ENCODE data around the gene CASP6. TPM values are rescaled to one million over a fixed set of nuclear protein-coding genes. Genes with fewer than 3 reads are reported as not detected.
"Not testable (repeated sequence)": the region's sequence is repeated elsewhere in the genome, so short reads cannot be mapped to it uniquely, and the experiment has no call there.

CASP6 gene
- polyA plus RNA-seq, 4 donors = 33.8 to 47.9 (median 40.1) TPM

- DNase-seq (ENCODE audit: low read depth in 4 of 4, low spot score in 2 of 4) = no peak
Observed at GRCh38 chr4:109722357-109722756, 19.1 kb upstream of the CASP6 start.

- DNase-seq (ENCODE audit: low read depth in 4 of 4, low spot score in 2 of 4) = no peak
Observed at GRCh38 chr4:109721033-109721432, 17.8 kb upstream of the CASP6 start.

GRCh38 chr4:109719604-109720003 lies 16.4 kb upstream of the CASP6 start:
- DNase-seq (ENCODE audit: low read depth in 4 of 4, low spot score in 2 of 4) = no peak

- DNase-seq (ENCODE audit: low read depth in 4 of 4, low spot score in 2 of 4) = no peak
Observed at GRCh38 chr4:109718759-109719158, 15.5 kb upstream of the CASP6 start.

- DNase-seq (ENCODE audit: low read depth in 4 of 4, low spot score in 2 of 4) = no peak
Observed at GRCh38 chr4:109713500-109713899, 10.3 kb upstream of the CASP6 start.

GRCh38 chr4:109708990-109709389 lies 5.7 kb upstream of the CASP6 start:
- no peak for DNase-seq (ENCODE audit: low read depth in 4 of 4, low spot score in 2 of 4)

GRCh38 chr4:109708435-109708834 lies 5.2 kb upstream of the CASP6 start:
- no peak for DNase-seq (ENCODE audit: low read depth in 4 of 4, low spot score in 2 of 4)

- DNase-seq (ENCODE audit: low read depth in 4 of 4, low spot score in 2 of 4) = peak in 3 of 4 donors; percentile 15 to 41 (median 37)
Observed at GRCh38 chr4:109703664-109704361, 568 bp upstream of the CASP6 start.

GRCh38 chr4:109701566-109702410 lies 1.5 kb downstream of the CASP6 start:
- DNase-seq (ENCODE audit: low read depth in 4 of 4, low spot score in 2 of 4) = peak; percentile 9 to 43 (median 26)

GRCh38 chr4:109699553-109700225 lies 3.6 kb downstream of the CASP6 start:
- DNase-seq (ENCODE audit: low read depth in 4 of 4, low spot score in 2 of 4) = no peak

GRCh38 chr4:109698656-109699055 lies 4.6 kb downstream of the CASP6 start:
- DNase-seq (ENCODE audit: low read depth in 4 of 4, low spot score in 2 of 4) = no peak

GRCh38 chr4:109691411-109691920 lies 11.8 kb downstream of the CASP6 start:
- no peak for DNase-seq (ENCODE audit: low read depth in 4 of 4, low spot score in 2 of 4)

GRCh38 chr4:109690690-109691410 lies 12.4 kb downstream of the CASP6 start:
- no peak for DNase-seq (ENCODE audit: low read depth in 4 of 4, low spot score in 2 of 4)

GRCh38 chr4:109684727-109685126 lies 18.5 kb downstream of the CASP6 start:
- no peak for DNase-seq (ENCODE audit: low read depth in 4 of 4, low spot score in 2 of 4)

- no peak for DNase-seq (ENCODE audit: low read depth in 4 of 4, low spot score in 2 of 4)
Observed at GRCh38 chr4:109683621-109684253, 19.5 kb downstream of the CASP6 start.

GRCh38 chr4:109682875-109683274 lies 20.4 kb downstream of the CASP6 start:
- DNase-seq (ENCODE audit: low read depth in 4 of 4, low spot score in 2 of 4) = no peak

GRCh38 chr4:109678925-109679324 lies 24.3 kb downstream of the CASP6 start:
- not testable (repeated sequence) for DNase-seq (ENCODE audit: low read depth in 4 of 4, low spot score in 2 of 4)

- not testable (repeated sequence) for DNase-seq (ENCODE audit: low read depth in 4 of 4, low spot score in 2 of 4)
Observed at GRCh38 chr4:109678472-109678871, 24.8 kb downstream of the CASP6 start.

- DNase-seq (ENCODE audit: low read depth in 4 of 4, low spot score in 2 of 4) = no peak
Observed at GRCh38 chr4:109676886-109677285, 26.4 kb downstream of the CASP6 start.

- DNase-seq (ENCODE audit: low read depth in 4 of 4, low spot score in 2 of 4) = no peak
Observed at GRCh38 chr4:109675843-109676242, 27.4 kb downstream of the CASP6 start.

Data from left renal cortex interstitium (tissue), 4 donors.